Measurements from ENCODE around the gene CRACDL. TPM values are rescaled to one million over a fixed set of nuclear protein-coding genes. Genes with fewer than 3 reads are reported as not detected.

The CRACDL gene
- total RNA-seq, 3 donors from 2014 or later: 8.0 to 18.1 (median 17.8) TPM

DNA sequence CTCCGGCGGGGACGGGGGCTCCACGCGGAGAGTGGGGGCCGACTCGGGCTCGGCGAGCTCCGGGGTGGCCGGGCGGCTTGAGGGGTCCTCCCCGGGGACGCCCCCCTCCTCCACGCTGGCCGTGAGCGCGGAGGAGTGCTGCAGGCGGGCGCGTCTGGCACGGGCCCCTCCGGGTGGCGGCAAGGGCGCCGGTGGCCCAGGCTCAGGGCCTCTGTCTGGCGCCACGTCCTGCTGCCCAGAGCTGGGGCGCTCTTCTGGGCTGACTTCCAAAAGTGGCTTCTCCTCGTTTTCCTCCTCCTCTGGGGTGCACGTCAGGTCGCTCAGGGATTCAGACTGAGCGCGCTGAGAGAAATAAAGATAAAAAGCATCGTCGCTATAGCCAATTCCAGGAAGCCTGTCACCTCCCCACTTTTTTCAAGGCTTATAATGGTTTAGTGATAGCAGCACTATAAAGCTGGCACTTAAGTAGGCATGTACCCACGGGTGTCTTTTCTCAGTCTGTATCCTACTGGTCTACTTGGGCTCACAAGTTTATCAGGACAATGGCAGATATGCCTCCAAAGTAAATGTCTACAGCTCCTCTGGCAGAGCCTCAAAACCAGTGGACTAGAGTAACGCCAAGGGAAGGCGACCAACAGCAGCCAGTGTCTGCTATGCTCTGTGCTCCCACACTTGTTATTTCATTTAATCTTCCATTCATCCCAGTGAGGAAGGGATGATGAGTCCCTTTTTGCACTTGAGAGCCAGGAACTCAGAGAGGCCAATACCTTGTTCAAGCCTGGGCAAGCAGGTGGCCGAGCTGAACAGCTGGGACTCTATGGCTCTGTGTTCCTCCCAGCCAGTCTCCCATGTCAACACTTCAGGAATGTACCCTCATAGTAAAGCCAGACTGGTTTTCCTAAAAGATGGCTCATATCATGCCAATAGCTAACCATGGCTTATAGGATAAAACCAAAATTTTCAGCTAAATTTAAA lies 112.5 kb downstream of the CRACDL start:
- DNase-seq: no peak
- intact Hi-C loops (cut with DNase I, micrococcal nuclease): no loop called here
- Histone ChIP-seq H3K4me1 (ENCODE audit: low read depth) (no peaks in the 10 kb centered on the region), H3K4me3 (no peak overlapping the region), H3K36me3 (ENCODE audit: low read depth) (no peaks in the 10 kb centered on the region), H3K9me3 (no peaks in the 10 kb centered on the region)
- TF ChIP-seq, protein P1, sequence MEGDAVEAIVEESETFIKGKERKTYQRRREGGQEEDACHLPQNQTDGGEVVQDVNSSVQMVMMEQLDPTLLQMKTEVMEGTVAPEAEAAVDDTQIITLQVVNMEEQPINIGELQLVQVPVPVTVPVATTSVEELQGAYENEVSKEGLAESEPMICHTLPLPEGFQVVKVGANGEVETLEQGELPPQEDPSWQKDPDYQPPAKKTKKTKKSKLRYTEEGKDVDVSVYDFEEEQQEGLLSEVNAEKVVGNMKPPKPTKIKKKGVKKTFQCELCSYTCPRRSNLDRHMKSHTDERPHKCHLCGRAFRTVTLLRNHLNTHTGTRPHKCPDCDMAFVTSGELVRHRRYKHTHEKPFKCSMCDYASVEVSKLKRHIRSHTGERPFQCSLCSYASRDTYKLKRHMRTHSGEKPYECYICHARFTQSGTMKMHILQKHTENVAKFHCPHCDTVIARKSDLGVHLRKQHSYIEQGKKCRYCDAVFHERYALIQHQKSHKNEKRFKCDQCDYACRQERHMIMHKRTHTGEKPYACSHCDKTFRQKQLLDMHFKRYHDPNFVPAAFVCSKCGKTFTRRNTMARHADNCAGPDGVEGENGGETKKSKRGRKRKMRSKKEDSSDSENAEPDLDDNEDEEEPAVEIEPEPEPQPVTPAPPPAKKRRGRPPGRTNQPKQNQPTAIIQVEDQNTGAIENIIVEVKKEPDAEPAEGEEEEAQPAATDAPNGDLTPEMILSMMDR (IDR thresholded peaks at IDR 0.05): no peak
- ATAC-seq: peak; percentile 13

DNA sequence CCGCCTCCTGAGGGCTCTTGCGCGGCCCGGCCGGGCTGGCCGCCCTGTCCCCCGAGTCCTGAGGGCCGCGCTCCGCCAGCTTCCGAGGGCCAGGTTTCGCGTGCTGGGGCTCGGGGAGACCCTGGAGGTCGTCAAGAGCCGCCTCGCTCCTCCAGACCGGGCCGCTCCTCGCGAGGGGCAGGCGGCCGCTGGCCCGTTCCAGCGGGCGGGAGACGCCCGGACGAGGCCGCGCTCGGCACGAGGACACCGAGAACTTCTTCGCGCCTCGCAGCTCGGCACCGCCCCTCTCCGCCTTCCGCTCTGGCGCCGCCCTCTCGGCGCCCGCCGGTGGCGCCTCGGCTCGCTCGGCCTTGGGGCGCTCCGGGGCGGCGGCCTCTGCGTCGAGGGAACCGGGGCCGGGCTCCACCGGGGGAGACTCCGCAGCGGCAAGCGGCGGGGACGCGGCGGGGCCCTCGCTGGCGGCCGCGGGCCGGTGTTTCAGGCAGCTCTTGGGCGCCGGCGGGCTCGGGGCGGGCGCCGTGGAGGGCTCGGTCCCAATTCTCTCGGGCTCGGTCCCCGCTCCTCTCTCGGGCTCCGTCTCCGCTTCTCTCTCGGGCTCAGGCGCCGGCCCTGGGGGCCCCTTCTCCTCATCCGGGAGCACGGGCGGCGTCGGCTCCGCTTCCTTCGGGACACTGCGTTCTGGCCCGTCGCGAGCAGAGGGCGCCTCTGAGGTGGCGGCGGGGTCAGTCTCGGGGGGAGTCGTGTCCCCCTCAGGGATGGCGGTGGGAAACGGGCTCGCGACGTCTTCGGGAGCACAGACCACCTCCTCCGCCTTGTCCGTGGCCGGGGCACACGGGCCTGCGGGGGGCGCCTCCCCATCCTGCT lies 113.5 kb downstream of the CRACDL start:
- intact Hi-C loops (cut with DNase I, micrococcal nuclease): no loop called here
- Histone ChIP-seq H3K9me3 (no peaks in the 10 kb centered on the region), H3K4me1 (ENCODE audit: low read depth) (no peaks in the 10 kb centered on the region), H3K36me3 (ENCODE audit: low read depth) (no peaks in the 10 kb centered on the region), H3K4me3 (no peak overlapping the region)
- peak in 2 of 3 donors; percentile 46 to 63 for DNase-seq
- TF ChIP-seq, protein P1 (IDR thresholded peaks at IDR 0.05): no peak
- peak; percentile 57 for ATAC-seq

DNA sequence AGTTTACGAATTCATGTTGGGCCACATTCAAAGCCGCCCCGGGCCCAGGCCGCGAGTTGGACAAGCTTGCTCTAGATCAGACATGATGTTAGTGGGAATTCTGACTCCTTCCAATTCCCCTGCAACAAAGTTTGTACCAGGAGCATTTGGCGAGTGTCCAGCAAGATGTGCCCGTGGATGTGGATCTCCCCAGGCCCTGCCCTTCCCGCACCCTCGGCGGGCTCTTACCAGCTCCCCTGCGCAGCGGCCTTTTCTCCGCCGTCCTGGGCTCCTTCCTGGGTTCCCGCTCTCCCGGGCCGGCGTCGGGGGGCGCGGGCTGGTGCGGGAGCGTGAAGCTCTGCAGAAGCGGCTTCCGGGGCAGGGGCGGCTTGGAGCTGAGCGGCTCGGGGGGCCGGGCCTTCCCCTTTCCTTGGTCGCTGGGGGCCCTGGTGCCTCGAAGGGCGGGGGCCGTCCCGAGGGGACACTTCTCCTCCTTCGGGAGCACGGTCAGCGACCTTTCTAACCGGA lies 114.3 kb downstream of the CRACDL start:
- Histone ChIP-seq H3K4me1 (ENCODE audit: low read depth) (no peaks in the 10 kb centered on the region), H3K9me3 (no peaks in the 10 kb centered on the region), H3K36me3 (ENCODE audit: low read depth) (no peaks in the 10 kb centered on the region), H3K4me3 (no peak overlapping the region)
- TF ChIP-seq, protein P1 (IDR thresholded peaks at IDR 0.05): no peak
- ATAC-seq: no peak
- DNase-seq: no peak
- intact Hi-C loops (cut with DNase I, micrococcal nuclease): no loop called here

DNA sequence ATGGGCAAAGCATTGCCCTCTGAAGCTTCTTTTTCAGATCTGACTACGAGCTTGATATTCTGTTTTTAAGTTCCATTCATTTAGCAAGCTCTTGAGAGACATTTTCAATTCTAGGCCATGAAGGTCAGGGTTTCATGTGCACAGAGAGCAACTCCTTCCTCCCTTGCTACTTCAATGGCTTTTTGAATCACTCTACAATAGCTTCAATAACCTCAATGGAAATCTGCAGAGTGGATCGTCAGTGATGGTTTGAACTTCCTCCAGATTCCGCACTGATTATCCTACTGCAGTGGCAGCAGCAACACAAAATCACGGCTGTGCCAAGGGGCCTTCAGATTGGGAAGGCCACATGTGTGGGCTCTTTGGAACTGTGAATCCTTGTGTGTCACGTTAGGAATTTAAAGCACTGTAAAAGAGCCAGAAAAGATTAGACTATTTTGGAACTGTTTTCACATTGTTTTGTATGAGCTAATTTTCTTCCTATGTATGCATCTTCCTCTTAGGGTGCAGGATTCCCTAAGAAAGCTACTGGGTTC lies 116.7 kb downstream of the CRACDL start:
- no peak for ATAC-seq
- no peaks in the 10 kb centered on the region for H3K4me1 ChIP-seq (ENCODE audit: low read depth)
- no peaks in the 10 kb centered on the region for H3K9me3 ChIP-seq
- no peak for DNase-seq
- no peaks in the 10 kb centered on the region for H3K36me3 ChIP-seq (ENCODE audit: low read depth)
- no peak overlapping the region for H3K4me3 ChIP-seq
- TF ChIP-seq, protein P1 (IDR thresholded peaks at IDR 0.05): no peak
- intact Hi-C loops (cut with DNase I, micrococcal nuclease): no loop called here

DNA sequence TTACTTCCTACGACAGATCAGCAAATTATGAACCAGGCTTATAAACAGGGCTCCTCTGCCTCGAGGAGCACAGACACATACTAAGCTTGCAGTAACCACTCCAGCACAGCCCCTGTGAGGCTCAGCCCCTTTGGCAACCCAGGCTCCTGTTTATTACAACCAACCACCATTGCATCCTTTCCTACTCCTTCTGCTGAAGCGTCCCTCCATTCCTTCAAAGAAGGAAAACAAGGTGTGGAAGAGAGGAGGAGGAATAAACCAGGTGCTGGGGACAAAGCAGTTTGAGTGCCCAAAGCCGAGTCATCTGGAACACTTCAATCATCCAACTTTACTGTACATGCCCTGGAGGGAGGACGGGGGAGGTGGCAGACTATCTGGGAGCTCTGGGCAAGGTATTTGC lies 117.9 kb downstream of the CRACDL start:
- Histone ChIP-seq H3K4me3 (no peak overlapping the region), H3K36me3 (ENCODE audit: low read depth) (no peaks in the 10 kb centered on the region), H3K4me1 (ENCODE audit: low read depth) (no peaks in the 10 kb centered on the region), H3K9me3 (no peaks in the 10 kb centered on the region)
- TF ChIP-seq, protein P1 (IDR thresholded peaks at IDR 0.05): no peak
- intact Hi-C loops (cut with DNase I, micrococcal nuclease): no loop called here
- DNase-seq (no peak), ATAC-seq (no peak)
